Epithelial cell of esophagus (primary cell): ENCODE data around the gene POGLUT3.
A peak's percentile ranks its signal among the peaks of the same experiment; 100 is the strongest.

Experiments
- DNase-seq: peaks from one replicate; pipeline ENCODE4 v3.0.0; 2010; ENCODE audit warnings: low read depth
- H3K4me3 ChIP-seq: 2 replicates; pipeline ENCODE4 v1.5.1; 2011; ENCODE audit warnings: mild to moderate bottlenecking, low read length, control low read depth
- TF ChIP-seq, protein P1 (sequence below): IDR thresholded peaks from 2 replicates; pipeline ENCODE4 v1.5.1; 2011; ENCODE audit warnings: low read depth, mild to moderate bottlenecking, low read length, control low read depth, inconsistent platforms; ENCODE audit not compliant: insufficient read depth; ENCODE audit errors: missing control alignments

The POGLUT3 gene

DNA sequence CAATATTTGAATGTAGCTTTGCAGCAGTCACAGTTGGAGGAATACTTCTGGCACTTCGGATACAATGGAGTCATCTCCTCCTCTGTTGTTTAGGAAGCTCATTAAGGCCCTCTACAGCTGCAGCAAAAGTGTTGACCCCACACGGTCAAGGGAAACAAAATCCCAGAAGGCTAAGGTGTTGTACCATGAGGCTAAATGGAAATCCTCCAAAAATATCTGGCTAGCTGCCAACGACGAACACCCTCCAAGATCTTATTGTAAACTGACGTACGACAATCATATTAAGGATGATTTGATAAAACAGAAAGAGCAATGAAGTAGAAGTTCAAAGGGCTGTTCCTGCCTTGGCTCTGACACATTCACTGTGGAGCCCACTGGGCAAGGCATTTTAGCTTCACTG is 4.0 kb downstream of the POGLUT3 start:
- no peak overlapping the region for H3K4me3 ChIP-seq
- DNase-seq: no peak
- TF ChIP-seq, protein P1, sequence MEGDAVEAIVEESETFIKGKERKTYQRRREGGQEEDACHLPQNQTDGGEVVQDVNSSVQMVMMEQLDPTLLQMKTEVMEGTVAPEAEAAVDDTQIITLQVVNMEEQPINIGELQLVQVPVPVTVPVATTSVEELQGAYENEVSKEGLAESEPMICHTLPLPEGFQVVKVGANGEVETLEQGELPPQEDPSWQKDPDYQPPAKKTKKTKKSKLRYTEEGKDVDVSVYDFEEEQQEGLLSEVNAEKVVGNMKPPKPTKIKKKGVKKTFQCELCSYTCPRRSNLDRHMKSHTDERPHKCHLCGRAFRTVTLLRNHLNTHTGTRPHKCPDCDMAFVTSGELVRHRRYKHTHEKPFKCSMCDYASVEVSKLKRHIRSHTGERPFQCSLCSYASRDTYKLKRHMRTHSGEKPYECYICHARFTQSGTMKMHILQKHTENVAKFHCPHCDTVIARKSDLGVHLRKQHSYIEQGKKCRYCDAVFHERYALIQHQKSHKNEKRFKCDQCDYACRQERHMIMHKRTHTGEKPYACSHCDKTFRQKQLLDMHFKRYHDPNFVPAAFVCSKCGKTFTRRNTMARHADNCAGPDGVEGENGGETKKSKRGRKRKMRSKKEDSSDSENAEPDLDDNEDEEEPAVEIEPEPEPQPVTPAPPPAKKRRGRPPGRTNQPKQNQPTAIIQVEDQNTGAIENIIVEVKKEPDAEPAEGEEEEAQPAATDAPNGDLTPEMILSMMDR: no peak

GRCh38 chr11:108491936-108492335 is 6.2 kb downstream of the POGLUT3 start:
- H3K4me3 ChIP-seq: no peak overlapping the region
- TF ChIP-seq, protein P1: no peak
- DNase-seq: no peak

DNA sequence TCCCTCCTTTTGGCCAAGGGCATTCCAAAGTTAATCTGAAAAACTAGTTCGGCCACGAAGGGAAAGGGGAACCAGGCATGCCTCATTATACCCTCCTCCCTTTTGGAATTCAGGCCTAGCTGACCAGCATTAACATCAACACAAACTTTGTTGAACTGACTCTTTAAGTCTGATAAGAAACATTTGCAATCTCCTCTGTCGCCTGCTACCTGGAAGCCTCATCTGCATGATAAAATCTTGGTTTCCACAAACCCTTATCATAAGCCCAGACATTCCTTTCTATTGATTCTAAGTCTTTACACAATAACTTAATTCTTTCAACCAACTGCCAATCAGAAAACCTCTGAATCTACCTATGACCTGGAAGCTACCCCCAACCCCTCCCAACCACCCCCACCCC is 11.4 kb downstream of the POGLUT3 start:
- H3K4me3 ChIP-seq: no peak overlapping the region
- TF ChIP-seq, protein P1: no peak
- no peak for DNase-seq

DNA sequence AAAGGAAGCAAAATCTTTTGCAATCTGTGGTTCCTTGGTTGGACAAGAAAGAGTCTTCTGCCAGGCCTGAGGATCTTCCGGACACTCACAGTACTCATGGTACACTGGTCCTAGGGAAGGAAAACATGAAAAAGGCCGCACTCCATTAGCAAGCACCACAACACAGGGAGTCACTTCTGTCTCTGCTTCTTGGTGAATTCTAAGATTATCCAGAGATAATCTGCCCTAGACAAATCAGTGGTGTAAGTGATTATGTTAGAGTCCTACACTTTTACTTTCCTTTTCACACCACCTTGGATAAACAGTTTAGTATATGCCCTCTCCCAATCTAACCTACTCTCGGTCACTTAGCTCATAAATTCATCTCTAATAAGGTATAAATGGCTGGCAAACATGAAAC is 11.9 kb downstream of the POGLUT3 start:
- no peak for DNase-seq
- TF ChIP-seq, protein P1: no peak
- no peak overlapping the region for H3K4me3 ChIP-seq

DNA sequence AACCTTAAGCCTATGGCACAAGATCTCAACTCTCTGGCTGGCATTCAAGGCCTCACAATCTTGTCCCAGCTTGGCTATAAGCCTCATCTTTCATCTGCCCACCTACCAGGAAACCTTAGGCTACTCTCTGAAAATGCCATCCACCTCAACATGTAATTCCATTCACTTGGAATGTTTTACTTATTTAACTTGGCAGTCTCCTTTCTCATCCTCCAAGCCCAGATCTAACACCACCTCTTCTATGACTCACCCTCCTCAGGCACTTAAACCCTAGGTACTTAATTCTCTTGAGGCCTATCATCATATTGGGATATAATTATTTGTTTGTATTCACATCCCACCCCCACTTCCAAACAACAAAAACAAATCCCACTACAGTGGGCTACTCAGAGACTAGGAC is 15.0 kb downstream of the POGLUT3 start:
- TF ChIP-seq, protein P1: no peak
- DNase-seq: peak; percentile 60

GRCh38 chr11:108474664-108475463 is 23.3 kb downstream of the POGLUT3 start:
- no peak for DNase-seq
- TF ChIP-seq, protein P1: no peak
- no peak overlapping the region for H3K4me3 ChIP-seq

More for the DNA sequence above, 15.0 kb downstream of the POGLUT3 start:
- no peak overlapping the region for H3K4me3 ChIP-seq

GRCh38 chr11:108472681-108473080 is 25.5 kb downstream of the POGLUT3 start:
- TF ChIP-seq, protein P1: no peak
- no peak for DNase-seq

More at GRCh38 chr11:108472681-108473080, 25.5 kb downstream of the POGLUT3 start:
- no peak overlapping the region for H3K4me3 ChIP-seq
